GM18502 (cell line): ENCODE results near the gene KCND3.

Experiments
- ATAC-seq: cut with Tn5 transposase; IDR thresholded peaks from one replicate; pipeline ENCODE4 v1.9.1; 2021; ENCODE audit warnings: mild to moderate bottlenecking; ENCODE audit not compliant: unreplicated experiment, poor library complexity

The KCND3 gene

DNA sequence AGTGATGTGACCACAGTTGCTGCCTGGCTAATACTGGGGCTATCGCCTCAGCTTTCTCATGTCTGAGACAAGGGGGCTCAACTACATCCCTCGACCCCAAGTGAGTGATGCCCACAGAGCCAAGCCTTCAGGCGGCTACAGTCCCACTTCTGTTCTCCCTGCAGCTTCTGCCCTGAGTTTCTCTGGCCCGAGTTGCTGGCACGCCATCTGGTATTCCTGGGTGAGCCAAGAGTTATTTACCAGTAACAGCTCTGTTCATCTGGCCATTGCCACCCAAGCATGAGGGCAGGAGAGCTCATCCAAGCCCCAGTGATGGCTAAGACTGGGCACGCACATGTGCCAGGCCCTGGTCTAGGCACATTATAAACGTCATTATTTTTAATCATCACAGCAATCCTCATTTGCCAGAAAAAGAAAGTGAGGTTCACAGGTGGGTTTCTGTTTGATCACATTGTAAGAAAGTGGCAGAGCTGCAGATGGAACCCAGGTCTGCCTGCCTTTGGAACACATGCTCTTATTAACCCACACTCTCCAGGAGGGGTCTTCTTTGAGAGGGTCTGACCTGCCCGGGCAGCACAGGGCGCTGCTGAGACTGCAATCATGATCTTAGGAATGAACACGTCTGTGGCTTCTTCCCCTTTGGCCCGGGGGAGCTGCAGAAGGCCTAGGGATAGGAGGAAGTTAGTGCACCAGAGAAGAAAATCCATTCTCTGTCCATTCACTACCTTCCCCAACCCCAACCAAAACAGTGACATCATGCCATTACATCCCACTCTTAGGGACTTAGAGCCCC lies 27.5 kb downstream of the KCND3 start:
- ATAC-seq: no peak

- ATAC-seq: no peak
Observed at GRCh38 chr1:111961016-111961415, 28.5 kb downstream of the KCND3 start.

DNA sequence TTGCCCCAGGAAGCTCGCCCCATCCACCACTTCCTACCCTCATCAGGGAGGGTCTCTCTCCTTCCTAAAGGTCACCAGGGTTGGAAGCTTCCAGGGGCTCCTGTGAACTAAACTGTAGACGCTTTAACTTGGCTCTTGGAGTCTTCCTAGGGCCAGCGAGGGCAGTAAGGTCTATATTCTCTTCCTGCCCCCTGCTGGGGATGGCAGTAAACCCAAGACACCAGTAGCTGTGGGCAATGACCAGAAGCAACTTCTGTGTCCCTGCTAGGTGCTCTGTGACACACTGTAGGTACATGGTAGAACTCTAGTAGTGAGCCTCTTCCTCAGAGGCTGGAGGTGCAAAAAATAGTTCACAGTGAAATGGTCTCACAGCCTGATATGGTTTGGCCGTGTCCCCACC lies 30.0 kb downstream of the KCND3 start:
- no peak for ATAC-seq

DNA sequence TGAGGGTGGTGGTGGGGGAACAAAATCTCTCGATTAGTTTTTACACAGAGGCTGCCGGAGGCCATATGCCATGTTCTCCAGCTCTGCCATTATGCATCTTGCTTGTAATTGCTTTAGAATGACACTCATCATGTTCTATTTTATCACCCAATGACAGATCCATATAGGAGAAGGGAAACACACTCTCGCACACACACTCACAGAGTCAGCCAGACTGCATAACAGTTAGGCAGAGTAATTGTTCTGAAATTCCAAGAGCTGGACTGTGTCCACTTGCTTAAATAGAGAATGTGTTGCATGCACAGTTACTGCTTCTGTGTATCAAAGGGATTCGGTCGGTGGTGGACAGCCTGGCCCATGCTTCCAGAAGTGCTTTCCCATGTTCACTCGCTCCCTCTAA lies 30.6 kb downstream of the KCND3 start:
- no peak for ATAC-seq

DNA sequence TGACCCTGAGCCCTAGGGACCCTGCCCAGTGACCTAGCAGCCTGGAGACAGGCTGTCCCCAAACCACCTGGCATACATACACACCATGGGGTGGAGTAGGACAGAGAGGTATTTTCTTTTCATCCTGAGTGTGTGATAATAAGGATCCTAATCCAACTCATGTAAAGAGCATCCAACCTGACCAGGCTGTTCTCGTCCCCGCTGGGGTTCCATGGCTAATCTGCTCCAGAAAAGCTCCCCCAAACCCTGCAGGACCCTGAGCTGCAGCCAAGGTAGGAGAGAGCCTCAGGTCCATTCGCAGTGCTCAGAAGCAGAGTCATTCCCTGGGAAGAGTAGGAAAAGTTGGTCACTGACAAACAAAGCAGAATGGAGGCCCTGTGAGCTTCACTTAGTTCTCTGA lies 31.4 kb downstream of the KCND3 start:
- no peak for ATAC-seq

- no peak for ATAC-seq
Observed at GRCh38 chr1:111956155-111956771, 33.2 kb downstream of the KCND3 start.

DNA sequence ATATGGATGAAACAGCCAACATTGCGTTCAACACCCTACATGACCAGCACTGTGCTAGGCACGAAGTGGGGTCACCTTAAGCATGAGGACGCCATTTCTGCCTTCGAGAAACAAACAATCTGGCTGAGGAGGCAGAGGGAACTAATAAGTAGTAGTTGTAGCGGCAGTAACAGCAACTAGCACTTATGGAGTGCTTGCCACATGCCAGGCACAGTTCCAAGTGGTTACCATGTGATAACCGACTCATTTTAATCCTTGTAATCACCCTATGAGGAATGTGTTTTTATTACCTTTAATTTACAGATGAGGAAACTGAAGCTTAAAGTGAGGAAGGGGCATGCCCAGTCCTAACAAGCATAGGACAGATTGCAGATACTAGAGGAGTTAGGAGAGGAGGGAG lies 33.7 kb downstream of the KCND3 start:
- ATAC-seq: no peak

DNA sequence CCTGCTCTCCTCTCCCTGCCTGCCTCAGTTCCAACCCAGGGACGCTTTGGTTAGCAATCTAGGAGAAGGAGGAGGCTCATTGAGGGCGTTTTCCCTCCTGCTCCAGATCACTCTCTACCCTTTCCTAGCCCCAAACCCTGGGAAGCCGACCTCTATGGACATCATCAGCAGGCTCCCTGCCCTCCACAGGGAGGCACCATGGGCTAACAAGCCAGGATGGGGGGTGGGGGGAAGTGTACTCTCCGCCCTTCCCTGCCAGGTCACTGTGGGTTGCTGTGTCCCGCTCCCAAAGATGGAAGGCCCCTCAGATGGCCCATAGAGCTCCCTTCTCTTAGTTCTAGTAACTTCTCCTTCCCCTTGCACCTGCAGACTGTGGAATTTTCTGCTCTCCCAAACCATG lies 35.7 kb downstream of the KCND3 start:
- no peak for ATAC-seq

DNA sequence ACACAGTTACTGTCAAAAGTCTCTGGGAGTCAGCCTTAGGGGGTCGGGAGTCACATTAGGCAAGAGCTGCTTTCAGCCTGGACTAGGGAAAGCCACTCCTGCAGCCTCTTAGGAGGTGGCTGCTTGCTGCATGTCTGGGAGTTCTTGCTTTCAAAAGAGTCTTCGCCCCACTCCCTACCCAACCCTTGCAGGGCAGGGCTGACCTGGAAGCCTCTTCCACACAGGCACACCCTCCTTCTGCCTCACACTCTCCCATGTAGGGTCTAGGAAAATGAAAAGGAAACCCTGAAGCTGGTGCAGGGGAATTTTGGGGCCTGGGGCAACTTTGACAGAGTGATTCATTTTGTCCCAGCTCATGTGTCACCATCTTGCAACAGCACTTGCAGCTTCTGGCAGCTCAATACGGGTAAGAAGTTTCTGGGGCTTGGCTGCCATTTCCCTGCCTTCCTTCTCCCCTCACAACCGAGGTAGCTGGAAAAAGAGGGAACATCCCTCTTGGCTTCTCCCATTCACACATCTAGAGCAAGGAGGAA lies 37.3 kb downstream of the KCND3 start:
- ATAC-seq: no peak

DNA sequence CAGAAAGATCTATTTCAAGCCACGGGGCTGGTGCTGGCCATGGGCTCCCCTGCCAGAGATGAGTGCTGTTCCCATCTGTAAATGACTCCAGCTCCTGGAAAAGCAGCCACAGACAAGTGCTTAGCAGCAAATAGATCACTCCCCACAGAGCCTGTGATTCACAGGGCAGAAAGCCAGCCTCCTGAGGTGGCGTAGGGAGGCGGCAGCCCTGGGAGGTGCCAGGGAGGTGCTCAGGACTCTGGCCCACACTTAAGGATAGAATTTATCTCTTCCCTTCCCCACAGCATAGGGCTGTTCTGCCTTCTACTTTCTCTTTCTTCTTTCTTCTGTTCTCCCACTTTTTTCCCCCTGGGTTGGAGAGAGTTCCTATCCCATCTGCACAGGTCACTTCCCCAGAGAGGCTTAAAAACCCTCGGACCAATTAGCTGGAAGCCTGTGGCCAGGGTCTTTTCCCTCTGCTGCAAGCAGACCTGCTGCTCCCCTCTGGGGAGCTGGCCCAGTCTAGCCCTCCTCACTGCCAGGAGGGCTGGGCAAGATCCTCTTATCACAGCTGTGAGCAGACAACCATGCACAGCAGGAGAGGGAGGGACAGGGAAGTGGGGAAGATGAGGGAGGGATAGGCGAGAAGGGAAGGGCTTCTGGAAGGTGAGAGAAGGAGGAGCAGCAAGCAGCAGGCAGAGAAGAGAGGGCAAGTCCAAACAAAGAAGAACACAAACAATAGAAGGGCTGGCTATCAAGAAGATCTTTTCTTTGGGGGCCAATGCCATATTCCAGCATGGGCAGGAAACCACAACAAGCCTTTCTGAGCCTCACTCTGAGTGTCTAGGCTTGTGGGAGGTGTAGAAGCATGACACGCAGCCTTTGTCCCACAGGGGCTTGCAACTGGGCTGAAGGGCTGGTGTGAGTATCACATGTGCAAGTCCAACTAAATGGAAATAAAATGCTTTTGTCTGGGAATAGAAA lies 41.0 kb downstream of the KCND3 start:
- no peak for ATAC-seq

- ATAC-seq: no peak
Observed at GRCh38 chr1:111943846-111944749, 45.4 kb downstream of the KCND3 start.

- ATAC-seq: no peak
Observed at GRCh38 chr1:111943066-111943465, 46.4 kb downstream of the KCND3 start.

- no peak for ATAC-seq
Observed at GRCh38 chr1:111938536-111938935, 50.9 kb downstream of the KCND3 start.

DNA sequence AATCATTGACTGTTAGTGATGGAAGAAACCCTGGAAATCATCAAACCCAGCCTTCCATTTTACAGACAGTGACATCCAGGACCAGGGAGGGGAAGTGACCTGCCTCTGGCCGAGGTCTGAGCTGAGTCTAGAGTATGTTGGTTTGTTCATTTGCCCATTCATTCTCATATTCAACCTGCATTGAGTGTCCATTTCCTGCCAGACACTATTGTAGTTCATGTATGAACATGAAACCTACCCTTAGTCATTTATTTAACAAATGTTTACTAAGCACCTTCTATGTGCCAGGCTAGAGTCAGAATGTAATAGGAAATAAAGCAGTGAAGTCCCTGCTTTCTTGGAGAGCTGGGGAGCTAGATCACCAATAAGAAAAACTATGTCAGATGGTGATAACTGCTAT lies 51.3 kb downstream of the KCND3 start:
- ATAC-seq: no peak

DNA sequence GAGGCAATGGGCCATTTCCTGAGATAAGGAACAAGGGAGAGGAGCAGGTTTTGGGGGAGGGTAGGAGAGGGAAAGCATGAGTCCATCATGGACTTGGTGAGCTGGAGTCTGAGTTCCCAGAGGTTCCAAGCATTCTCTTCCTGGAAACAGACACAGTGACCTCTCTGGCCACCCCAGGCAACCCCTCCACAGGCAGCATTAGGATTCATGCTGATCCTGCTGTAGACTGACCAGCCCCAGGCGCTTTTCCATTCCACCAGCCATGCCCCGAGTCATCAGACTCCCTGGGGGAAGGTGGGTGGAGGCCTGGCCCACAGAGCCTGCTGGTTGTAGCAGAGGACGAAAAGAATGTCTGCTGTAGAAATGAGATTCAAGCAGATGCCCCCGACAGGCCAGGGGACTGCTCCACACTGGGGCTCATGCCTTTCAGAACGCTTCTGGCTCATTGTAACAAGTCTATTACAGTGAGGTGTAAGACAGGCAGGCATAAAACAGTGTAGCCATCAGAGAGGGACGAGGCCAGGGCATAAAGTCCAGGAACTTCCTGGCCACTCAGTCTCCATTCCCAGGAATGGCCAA lies 52.2 kb downstream of the KCND3 start:
- no peak for ATAC-seq

GRCh38 chr1:111934106-111934852 lies 55.2 kb downstream of the KCND3 start:
- ATAC-seq: no peak

DNA sequence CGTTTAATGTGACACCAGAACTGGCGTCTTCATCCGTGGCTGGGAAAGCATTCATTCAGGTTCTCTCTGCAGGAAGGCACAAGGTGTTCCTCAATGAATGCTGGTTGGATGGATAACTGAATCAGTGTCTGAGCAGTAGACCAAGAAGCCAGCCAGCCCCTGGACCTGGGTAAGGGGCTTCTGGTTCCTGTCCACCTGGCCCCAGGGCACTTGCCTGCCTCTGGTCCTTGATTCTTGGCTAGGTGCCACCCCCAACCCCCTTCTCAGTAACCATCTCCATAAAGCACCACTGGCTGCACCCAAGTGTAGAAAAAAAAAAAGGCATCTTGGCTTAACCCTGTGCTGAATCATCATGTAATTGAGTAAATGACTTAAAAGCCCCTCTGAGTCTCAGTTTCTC lies 59.1 kb downstream of the KCND3 start:
- no peak for ATAC-seq

GRCh38 chr1:111928531-111928930 lies 60.9 kb downstream of the KCND3 start:
- ATAC-seq: no peak

DNA sequence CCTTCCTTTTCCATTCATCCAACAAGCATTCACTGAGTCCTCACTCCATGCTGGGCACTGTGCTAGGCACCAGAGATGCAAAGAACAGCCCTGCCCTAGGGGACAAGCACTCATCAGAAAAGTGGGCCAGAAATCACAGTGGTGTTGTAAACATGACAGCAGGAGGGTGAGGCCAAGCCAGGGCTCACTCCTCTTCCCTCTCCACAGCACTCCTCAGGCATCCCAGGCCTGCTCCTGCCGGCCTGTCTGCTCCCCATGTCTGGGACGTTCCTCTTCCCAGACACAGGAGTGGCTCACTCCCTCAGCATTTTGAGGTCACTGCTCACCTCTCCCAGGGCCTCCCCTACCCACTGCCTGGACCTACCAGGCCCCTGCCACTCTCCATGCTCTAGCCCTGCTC lies 61.8 kb downstream of the KCND3 start:
- ATAC-seq: no peak
